Adrenal gland (tissue), 12 donors: Measurements from ENCODE around the gene PM20D1. TPM values are rescaled to one million over a fixed set of nuclear protein-coding genes. Genes with fewer than 3 reads are reported as not detected.
"Not testable (repeated sequence)": the region's sequence is repeated elsewhere in the genome, so short reads cannot be mapped to it uniquely, and the experiment has no call there.

ENCODE experiments used
- DNase-seq, 7 donors: peaks; one replicate each; pipeline ENCODE4 v3.0.0-alpha.2; 2019 to 2020
- H3K27ac ChIP-seq, 5 donors: fragments of 200-600 bp; sonication (generic) in 4 of 5; 1 replicate in 3 of 5; 2 replicates in 2 of 5; pipeline versions ENCODE4 v1.5.1 to v1.8.0; 2016 to 2020; ENCODE audit warnings: mild to moderate bottlenecking in 1 of 5
- H3K27me3 ChIP-seq: fragments of 200-600 bp; 2 replicates; pipeline ENCODE4 v1.8.0; 2021
- H3K36me3 ChIP-seq, 2 donors: fragments of 200-600 bp; replicated peaks in 1 of 2; 1 replicate in 1 of 2; 2 replicates in 1 of 2; pipeline versions ENCODE4 v1.5.1 to v1.8.0; 2018 to 2022
- H3K4me1 ChIP-seq, 2 donors: fragments of 200-600 bp; replicated peaks in 1 of 2; 1 replicate in 1 of 2; 2 replicates in 1 of 2; pipeline versions ENCODE4 v1.5.1 to v1.8.0; 2018 to 2021
- H3K4me3 ChIP-seq, 4 donors: fragments of 200-600 bp; sonication (generic) in 3 of 4; one replicate each; pipeline ENCODE4 v1.5.1; 2016 to 2018
- H3K9me3 ChIP-seq, 3 donors: fragments of 200-600 bp; sonication (generic) in 1 of 3; replicated peaks in 1 of 3; 1 replicate in 2 of 3; 2 replicates in 1 of 3; pipeline versions ENCODE4 v1.5.1 to v1.8.0; 2016 to 2021
- POLR2A ChIP-seq, 2 donors: fragments of 450-650 bp; IDR thresholded peaks; one replicate each; pipeline ENCODE4 v1.6.1; 2017; ENCODE audit warnings: antibody characterized with exemption in 2 of 2, mild to moderate bottlenecking in 2 of 2, moderate library complexity in 1 of 2
- WGBS, 4 donors: extraction: QIAGEN DNeasy Blood & Tissue Kit in 2 of 4; methylation state at CpG; one replicate each; pipeline versions ENCODE4 v1.1.5 to v1.1.7; 2013 to 2017; 5-methylcytosine and 5-hydroxymethylcytosine counted together
- intact Hi-C, 2 donors: fragments of 100-400 bp; cut with DNase I; formaldehyde crosslinking; loops; one replicate each; pipeline versions ENCODE4 v1.14.1 to v1.15.0; 2022 to 2023
- polyA plus RNA-seq, 3 donors: library from polyadenylated mRNA; stranded (reverse); fragments of 200-250 nt in 2 of 3; fragments of 350-450 nt in 1 of 3; fragmentation: Illumina TruSeq in 1 of 3; extraction: RNeasy Lipid Tissue Mini Kit (QIAGEN cat#74804) in 1 of 3; gene quantifications; one replicate each; pipeline ENCODE4 v1.2.3, GENCODE V29; 2013 to 2014
- total RNA-seq, 9 donors: library from RNA; depleted of rRNA in 4 of 9; stranded (reverse); fragments of >200 nt in 4 of 9; fragments of 120-200 nt in 1 of 9; fragmentation: NEBNext Ultra II Directional in 1 of 9; extraction: Animal tissue kit (Norgen Biotek cat#: 25700) in 1 of 9; gene quantifications; one replicate each; pipeline versions ENCODE4 v1.1.0 to v1.2.4, GENCODE V29; 2013 to 2023
- TF ChIP-seq, protein P1 (sequence below), 6 experiments: fragments of 450-650 bp in 4 of 6; fragments of 200-600 bp in 2 of 6; sonication (generic) in 1 of 6; IDR thresholded peaks; 1 replicate in 5 of 6; 2 replicates in 1 of 6; pipeline versions ENCODE4 v1.5.1 to v1.8.0; 2016 to 2021; ENCODE audit warnings: antibody characterized with exemption in 6 of 6, mild to moderate bottlenecking in 2 of 6, moderate library complexity in 1 of 6
- donor health status: healthy with polysubstance abuse.
- donor health status: Bipolar disorder and iron deficiency.
- donor health status: DM: yes; HTN: yes; CAD: no.
- donor health status: DM: no; HTN: no; CAD: no.
- donor health status: DM: no; HTN: no; CAD: no.
- donor health status: DM: yes; HTN: yes; CAD: no.

PM20D1 gene
- total and polyA plus RNA-seq, 12 donors, result 0.07 to 1.8 (median 0.48) TPM; not detected in 3

DNA sequence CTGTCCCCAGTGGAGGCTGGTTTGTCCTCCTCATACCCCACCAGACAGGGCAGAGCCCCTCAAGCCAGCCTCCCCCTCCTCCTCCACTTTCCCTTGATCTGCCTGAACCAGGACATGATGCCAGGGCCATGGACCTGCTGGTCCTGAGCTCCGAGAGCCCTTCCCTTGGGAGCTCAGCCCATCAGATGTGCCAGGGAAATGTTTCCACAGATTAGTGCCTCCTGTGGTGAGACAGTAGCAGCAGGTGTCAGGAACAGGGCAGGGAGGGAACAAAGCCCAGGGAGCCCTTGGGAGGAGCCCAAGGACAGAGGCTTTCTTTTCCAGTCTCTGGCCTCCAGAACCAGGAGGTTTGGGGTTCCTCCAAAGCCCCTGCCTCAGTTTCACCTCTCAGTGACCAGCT, 22.3 kb downstream of the PM20D1 start:
- Histone ChIP-seq H3K4me3 (no peak overlapping the region), H3K27ac (no peak overlapping the region), H3K36me3 (no peaks in the 10 kb centered on the region), H3K9me3 (no peaks in the 10 kb centered on the region), H3K4me1 (no peaks in the 10 kb centered on the region), H3K27me3 (no peaks in the 10 kb centered on the region)
- DNase-seq, result no peak
- intact Hi-C loops, result no loop called here
- WGBS, 4 donors, result 56 to 70% (median 62%) methylated on average over 1 of the region's 1 CpG
- TF ChIP-seq POLR2A (IDR thresholded peaks at IDR 0.05), result no peak
- TF ChIP-seq, protein P1, sequence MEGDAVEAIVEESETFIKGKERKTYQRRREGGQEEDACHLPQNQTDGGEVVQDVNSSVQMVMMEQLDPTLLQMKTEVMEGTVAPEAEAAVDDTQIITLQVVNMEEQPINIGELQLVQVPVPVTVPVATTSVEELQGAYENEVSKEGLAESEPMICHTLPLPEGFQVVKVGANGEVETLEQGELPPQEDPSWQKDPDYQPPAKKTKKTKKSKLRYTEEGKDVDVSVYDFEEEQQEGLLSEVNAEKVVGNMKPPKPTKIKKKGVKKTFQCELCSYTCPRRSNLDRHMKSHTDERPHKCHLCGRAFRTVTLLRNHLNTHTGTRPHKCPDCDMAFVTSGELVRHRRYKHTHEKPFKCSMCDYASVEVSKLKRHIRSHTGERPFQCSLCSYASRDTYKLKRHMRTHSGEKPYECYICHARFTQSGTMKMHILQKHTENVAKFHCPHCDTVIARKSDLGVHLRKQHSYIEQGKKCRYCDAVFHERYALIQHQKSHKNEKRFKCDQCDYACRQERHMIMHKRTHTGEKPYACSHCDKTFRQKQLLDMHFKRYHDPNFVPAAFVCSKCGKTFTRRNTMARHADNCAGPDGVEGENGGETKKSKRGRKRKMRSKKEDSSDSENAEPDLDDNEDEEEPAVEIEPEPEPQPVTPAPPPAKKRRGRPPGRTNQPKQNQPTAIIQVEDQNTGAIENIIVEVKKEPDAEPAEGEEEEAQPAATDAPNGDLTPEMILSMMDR (IDR thresholded peaks at IDR 0.05), result no peak

DNA sequence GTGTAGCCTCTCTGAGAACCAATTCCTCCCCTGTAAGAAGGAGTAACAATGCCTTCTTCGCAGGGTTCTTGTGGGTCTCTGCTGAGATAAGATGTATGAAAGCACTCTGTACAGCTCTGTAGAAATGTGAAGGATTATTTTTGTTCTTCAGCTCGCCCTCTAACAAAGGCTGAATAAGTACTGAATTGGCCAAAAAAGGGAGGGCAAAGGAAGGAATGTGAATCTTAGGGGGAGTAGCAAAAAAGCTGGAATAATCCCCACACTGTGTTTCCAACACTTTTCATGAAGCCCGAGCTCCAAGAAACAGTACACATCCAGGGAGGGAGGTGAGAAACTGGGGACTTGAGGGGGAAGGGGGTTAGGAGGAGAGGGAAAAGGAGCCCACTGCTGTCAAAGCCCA, 22.9 kb downstream of the PM20D1 start:
- Histone ChIP-seq H3K36me3 (no peaks in the 10 kb centered on the region), H3K27me3 (no peaks in the 10 kb centered on the region), H3K9me3 (no peaks in the 10 kb centered on the region), H3K4me3 (no peak overlapping the region), H3K4me1 (no peaks in the 10 kb centered on the region), H3K27ac (no peak overlapping the region)
- intact Hi-C loops, result no loop called here
- no peak for DNase-seq
- no peak for TF ChIP-seq POLR2A (IDR thresholded peaks at IDR 0.05)
- TF ChIP-seq, protein P1 (IDR thresholded peaks at IDR 0.05), result no peak
- WGBS, 4 donors, result 74 to 80% (median 75%) methylated on average over 3 of the region's 3 CpGs

DNA sequence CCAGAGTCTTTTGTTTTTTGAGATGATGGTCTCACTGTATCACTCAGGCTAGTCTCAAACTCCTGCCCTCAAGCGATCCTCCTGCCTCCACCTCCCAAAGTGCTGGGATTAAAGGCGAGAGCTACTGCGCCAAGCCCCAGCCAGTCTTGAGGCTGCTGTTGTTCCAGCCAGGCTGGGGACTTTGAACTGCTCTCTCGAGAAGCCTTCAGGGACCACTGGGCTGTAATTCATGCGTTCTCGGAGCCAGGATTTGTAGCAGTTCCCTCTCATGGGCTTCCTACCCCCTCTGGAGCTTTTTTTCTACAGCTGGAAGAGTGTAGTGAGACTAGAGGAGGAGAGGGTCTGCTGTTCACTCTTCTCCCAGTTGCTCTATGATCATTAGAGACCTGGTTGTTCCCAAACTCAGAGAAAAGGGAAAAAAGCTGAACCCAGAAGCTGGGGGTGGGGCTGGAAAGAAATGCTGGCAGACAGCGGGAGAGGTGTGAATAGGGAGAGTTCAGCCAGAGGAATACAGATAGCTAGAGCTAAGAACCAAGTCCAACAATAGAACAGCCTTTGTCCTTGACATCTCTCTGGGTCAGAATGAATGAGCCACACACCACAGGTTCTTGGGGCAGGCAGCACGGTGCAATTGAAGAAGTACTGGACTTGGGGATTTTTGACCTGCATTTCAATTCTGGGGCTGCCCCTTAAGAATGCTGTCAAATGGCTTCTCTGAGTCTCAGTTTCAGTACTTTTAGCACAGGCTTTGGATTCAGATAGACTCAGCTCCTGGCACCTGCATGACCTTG, 23.7 kb downstream of the PM20D1 start:
- H3K27me3 ChIP-seq, result no peaks in the 10 kb centered on the region
- no peaks in the 10 kb centered on the region for H3K9me3 ChIP-seq
- intact Hi-C loops, result no loop called here
- H3K36me3 ChIP-seq, result no peaks in the 10 kb centered on the region
- H3K4me3 ChIP-seq, result no peak overlapping the region
- no peak overlapping the region for H3K27ac ChIP-seq
- no peak for DNase-seq
- TF ChIP-seq, protein P1 (IDR thresholded peaks at IDR 0.05), result no peak
- TF ChIP-seq POLR2A (IDR thresholded peaks at IDR 0.05), result no peak
- WGBS, 4 donors, result 63 to 74% (median 66%) methylated on average over 8 of the region's 8 CpGs
- H3K4me1 ChIP-seq, result no peaks in the 10 kb centered on the region

DNA sequence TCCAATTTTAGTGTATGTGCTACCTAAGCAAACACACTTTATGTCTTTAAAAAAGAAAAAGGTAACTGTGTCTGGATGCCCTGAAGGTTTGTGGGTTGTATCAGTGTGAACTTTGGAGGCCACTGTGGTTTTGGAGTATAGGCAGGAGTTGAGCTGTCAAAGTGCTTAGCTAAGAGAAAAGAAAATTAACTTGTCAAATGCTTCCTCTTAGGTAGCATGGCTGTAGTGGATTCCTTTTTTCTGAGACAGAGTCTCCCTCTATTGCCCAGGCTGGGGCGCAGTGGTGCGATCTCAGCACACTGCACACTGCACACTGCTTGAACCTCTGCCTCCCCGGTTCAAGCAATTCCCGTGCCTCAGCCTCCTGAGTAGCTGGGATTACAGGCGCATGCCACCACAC, 25.8 kb downstream of the PM20D1 start:
- H3K36me3 ChIP-seq, result no peaks in the 10 kb centered on the region
- DNase-seq, result no peak
- H3K27ac ChIP-seq, result no peak overlapping the region
- H3K27me3 ChIP-seq, result no peaks in the 10 kb centered on the region
- H3K4me3 ChIP-seq, result no peak overlapping the region
- H3K4me1 ChIP-seq, result no peaks in the 10 kb centered on the region
- TF ChIP-seq, protein P1 (IDR thresholded peaks at IDR 0.05), result no peak
- TF ChIP-seq POLR2A (IDR thresholded peaks at IDR 0.05), result no peak
- H3K9me3 ChIP-seq, result no peaks in the 10 kb centered on the region
- intact Hi-C loops, result no loop called here
- 94 to 100% (median 96%) methylated on average over 4 to 5 of the region's 5 CpGs for WGBS, 4 donors

DNA sequence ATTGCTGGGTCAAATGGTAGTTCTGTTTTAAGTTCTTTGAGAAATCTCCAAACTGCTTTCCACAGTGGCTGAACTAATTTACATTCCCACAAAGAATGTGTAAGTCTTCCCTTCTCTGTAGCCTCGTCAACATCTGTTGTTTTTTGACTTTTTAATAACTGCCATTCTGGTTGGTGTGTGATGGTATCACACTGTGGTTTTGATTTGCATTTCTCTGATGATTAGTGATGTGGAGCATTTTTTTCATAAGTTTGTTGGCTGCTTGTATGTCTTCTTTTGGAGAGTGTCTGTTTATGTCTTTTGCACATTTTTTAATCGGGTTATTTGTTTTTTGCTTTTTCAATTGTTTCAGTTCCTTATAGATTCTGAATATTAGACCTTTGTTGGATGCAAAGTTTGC, 26.7 kb downstream of the PM20D1 start:
- H3K9me3 ChIP-seq, H3K4me3 ChIP-seq, H3K27ac ChIP-seq, H3K27me3 ChIP-seq, intact Hi-C loops, DNase-seq, H3K36me3 ChIP-seq, H3K4me1 ChIP-seq: not testable (repeated sequence)
- WGBS, 4 donors, result 90 to 95% (median 94%) methylated on average over 2 of the region's 2 CpGs
